22Rv1 (cell line): ENCODE results near the gene DIP2C.

Experiments
- CTCF ChIP-seq: fragments of 450-650 bp; IDR thresholded peaks from 2 replicates; pipeline ENCODE4 v1.5.1; 2017; ENCODE audit warnings: mild to moderate bottlenecking
- ZFX ChIP-seq: fragments of 450-650 bp; IDR thresholded peaks from 2 replicates; pipeline ENCODE4 v1.6.1; 2017; ENCODE audit warnings: antibody characterized with exemption, borderline replicate concordance

- TF ChIP-seq CTCF (no peak), ZFX (no peak)
Observed at GRCh38 chr10:348456-348855, 341.0 kb downstream of the DIP2C start.
